ENCODE measurements around the gene PCCA.

DNA sequence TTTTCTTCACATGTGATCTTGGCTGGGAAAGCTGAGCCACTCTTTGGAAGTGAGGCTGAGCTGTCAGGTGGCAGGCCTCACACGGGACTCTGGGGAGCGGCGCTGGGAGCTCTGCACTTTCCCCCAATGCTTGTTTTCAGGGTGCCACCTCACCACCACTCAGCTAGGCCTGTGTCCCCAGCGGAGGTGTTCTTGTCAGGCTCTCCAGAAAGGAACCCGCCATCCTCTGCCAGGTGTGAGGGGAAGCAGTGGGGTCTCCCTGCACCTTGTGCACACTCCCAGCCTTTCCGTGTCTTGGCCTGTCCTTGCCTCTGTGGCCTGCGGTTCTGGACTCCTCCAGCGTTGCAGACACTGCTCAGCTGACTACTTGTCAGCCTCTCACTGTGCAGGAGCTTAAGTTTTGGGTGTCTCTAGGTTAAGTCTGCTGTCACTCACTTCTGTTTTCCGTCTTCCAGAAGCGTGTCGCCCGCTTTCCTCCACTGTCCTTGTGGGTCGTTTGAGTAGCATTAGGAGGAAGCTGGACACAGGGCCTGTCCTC lies 447.8 kb downstream of the PCCA start:
- TF ChIP-seq TP53 (CRISPR knock-in tag; IDR thresholded peaks at IDR 0.05) (no peak), KDM5A (IDR thresholded peaks at IDR 0.05) (no peak), NFE2L2 (conservative IDR thresholded peaks at IDR 0.05; ENCODE audit: low read length) (no peak), JUNB (IDR thresholded peaks at IDR 0.05) (no peak)
- TF ChIP-seq, protein P1, sequence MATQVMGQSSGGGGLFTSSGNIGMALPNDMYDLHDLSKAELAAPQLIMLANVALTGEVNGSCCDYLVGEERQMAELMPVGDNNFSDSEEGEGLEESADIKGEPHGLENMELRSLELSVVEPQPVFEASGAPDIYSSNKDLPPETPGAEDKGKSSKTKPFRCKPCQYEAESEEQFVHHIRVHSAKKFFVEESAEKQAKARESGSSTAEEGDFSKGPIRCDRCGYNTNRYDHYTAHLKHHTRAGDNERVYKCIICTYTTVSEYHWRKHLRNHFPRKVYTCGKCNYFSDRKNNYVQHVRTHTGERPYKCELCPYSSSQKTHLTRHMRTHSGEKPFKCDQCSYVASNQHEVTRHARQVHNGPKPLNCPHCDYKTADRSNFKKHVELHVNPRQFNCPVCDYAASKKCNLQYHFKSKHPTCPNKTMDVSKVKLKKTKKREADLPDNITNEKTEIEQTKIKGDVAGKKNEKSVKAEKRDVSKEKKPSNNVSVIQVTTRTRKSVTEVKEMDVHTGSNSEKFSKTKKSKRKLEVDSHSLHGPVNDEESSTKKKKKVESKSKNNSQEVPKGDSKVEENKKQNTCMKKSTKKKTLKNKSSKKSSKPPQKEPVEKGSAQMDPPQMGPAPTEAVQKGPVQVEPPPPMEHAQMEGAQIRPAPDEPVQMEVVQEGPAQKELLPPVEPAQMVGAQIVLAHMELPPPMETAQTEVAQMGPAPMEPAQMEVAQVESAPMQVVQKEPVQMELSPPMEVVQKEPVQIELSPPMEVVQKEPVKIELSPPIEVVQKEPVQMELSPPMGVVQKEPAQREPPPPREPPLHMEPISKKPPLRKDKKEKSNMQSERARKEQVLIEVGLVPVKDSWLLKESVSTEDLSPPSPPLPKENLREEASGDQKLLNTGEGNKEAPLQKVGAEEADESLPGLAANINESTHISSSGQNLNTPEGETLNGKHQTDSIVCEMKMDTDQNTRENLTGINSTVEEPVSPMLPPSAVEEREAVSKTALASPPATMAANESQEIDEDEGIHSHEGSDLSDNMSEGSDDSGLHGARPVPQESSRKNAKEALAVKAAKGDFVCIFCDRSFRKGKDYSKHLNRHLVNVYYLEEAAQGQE (IDR thresholded peaks at IDR 0.05) = no peak
- TF ChIP-seq, protein P2, sequence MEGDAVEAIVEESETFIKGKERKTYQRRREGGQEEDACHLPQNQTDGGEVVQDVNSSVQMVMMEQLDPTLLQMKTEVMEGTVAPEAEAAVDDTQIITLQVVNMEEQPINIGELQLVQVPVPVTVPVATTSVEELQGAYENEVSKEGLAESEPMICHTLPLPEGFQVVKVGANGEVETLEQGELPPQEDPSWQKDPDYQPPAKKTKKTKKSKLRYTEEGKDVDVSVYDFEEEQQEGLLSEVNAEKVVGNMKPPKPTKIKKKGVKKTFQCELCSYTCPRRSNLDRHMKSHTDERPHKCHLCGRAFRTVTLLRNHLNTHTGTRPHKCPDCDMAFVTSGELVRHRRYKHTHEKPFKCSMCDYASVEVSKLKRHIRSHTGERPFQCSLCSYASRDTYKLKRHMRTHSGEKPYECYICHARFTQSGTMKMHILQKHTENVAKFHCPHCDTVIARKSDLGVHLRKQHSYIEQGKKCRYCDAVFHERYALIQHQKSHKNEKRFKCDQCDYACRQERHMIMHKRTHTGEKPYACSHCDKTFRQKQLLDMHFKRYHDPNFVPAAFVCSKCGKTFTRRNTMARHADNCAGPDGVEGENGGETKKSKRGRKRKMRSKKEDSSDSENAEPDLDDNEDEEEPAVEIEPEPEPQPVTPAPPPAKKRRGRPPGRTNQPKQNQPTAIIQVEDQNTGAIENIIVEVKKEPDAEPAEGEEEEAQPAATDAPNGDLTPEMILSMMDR (IDR thresholded peaks at IDR 0.05) = no peak

Data from A549 (cell line).